Fibroblast of villous mesenchyme (primary cell): Measurements from ENCODE around the gene CERS4. TPM values are rescaled to one million over a fixed set of nuclear protein-coding genes. Genes with fewer than 3 reads are reported as not detected.

Experiments
- DNase-seq: peaks from one replicate; pipeline ENCODE4 v3.0.0-alpha.2; 2010; ENCODE audit warnings: low read depth
- H3K4me3 ChIP-seq: 2 replicates; pipeline ENCODE4 v1.5.1; 2011; ENCODE audit warnings: low read depth, mild to moderate bottlenecking, low read length
- CTCF ChIP-seq: IDR thresholded peaks from 2 replicates; pipeline ENCODE4 v1.5.1; 2012; ENCODE audit warnings: low read depth, mild to moderate bottlenecking, low read length; ENCODE audit not compliant: insufficient read depth
- total RNA-seq: library from RNA; depleted of rRNA; stranded (reverse); fragments of >200 nt; gene quantifications from 2 replicates; pipeline ENCODE4 v1.2.3, GENCODE V29; 2012

Gene CERS4
- total RNA-seq, 1 donor: 6.0 TPM

- DNase-seq: no peak
- H3K4me3 ChIP-seq: no peak overlapping the region
- TF ChIP-seq CTCF: no peak
Observed at GRCh38 chr19:8306235-8307054, 97.3 kb downstream of the CERS4 start.

- peak overlapping the region; percentile 66 for H3K4me3 ChIP-seq
- TF ChIP-seq CTCF: no peak
Observed at GRCh38 chr19:8307400-8307964, 98.3 kb downstream of the CERS4 start.

GRCh38 chr19:8307965-8308866, 99.0 kb downstream of the CERS4 start, which contains the start of gene CD320:
CD320 (minus strand) TSS chr19:8308358; CDS start chr19:8308290, 68 bp downstream.
- peak; percentile 91 for DNase-seq
- peak within 1 kb of the TSS; percentile 66 for H3K4me3 ChIP-seq
- TF ChIP-seq CTCF: no peak

More at GRCh38 chr19:8307400-8307964, 98.3 kb downstream of the CERS4 start:
- no peak for DNase-seq

GRCh38 chr19:8308891-8309291, 99.7 kb downstream of the CERS4 start:
- peak overlapping the region; percentile 66 for H3K4me3 ChIP-seq
- DNase-seq: no peak
- TF ChIP-seq CTCF: no peak

GRCh38 chr19:8310342-8311055, 101.3 kb downstream of the CERS4 start:
- no peak for TF ChIP-seq CTCF
- no peak for DNase-seq
- no peak overlapping the region for H3K4me3 ChIP-seq
